ENCODE data around the gene HNMT. TPM values are rescaled to one million over a fixed set of nuclear protein-coding genes. Genes with fewer than 3 reads are reported as not detected.
"Not testable (repeated sequence)": the region's sequence is repeated elsewhere in the genome, so short reads cannot be mapped to it uniquely, and the experiment has no call there.

Gene HNMT
- total RNA-seq, 1 donor from 2014 or later, result not detected

- intact Hi-C loops (cut with micrococcal nuclease), result no loop called here
Measured at GRCh38 chr2:137945229-137945628, 19.0 kb upstream of the HNMT start.

GRCh38 chr2:137946227-137946626, 18.0 kb upstream of the HNMT start:
- intact Hi-C loops (cut with micrococcal nuclease), result no loop called here

- intact Hi-C loops (cut with micrococcal nuclease), result loop anchor here (1.0 kb wide), 1 partner anchor 840 kb away; no protein-coding TSS in a partner anchor
Measured at GRCh38 chr2:137947032-137947727, 17.1 kb upstream of the HNMT start.

- intact Hi-C loops (cut with micrococcal nuclease), result loop anchor here (1.0 kb wide), 2 partner anchors 142 to 839 kb away; no protein-coding TSS in a partner anchor
Measured at GRCh38 chr2:137947728-137948336, 16.4 kb upstream of the HNMT start.

- intact Hi-C loops (cut with micrococcal nuclease), result loop anchor here (1.0 kb wide), 1 partner anchor 141 kb away; no protein-coding TSS in a partner anchor
Measured at GRCh38 chr2:137948894-137949293, 15.4 kb upstream of the HNMT start.

- intact Hi-C loops (cut with micrococcal nuclease), result no loop called here
Measured at GRCh38 chr2:137950238-137950637, 14.0 kb upstream of the HNMT start.

- intact Hi-C loops (cut with micrococcal nuclease), result no loop called here
Measured at GRCh38 chr2:137951586-137951985, 12.7 kb upstream of the HNMT start.

GRCh38 chr2:137952586-137953129, 11.6 kb upstream of the HNMT start:
- intact Hi-C loops (cut with micrococcal nuclease), result no loop called here

GRCh38 chr2:137955536-137955935, 8.7 kb upstream of the HNMT start:
- intact Hi-C loops (cut with micrococcal nuclease), result no loop called here

GRCh38 chr2:137957033-137957432, 7.2 kb upstream of the HNMT start:
- intact Hi-C loops (cut with micrococcal nuclease), result no loop called here

GRCh38 chr2:137959166-137959565, 5.1 kb upstream of the HNMT start:
- intact Hi-C loops (cut with micrococcal nuclease), result no loop called here

GRCh38 chr2:137960223-137960622, 4.0 kb upstream of the HNMT start:
- intact Hi-C loops (cut with micrococcal nuclease), result no loop called here

- intact Hi-C loops (cut with micrococcal nuclease), result no loop called here
Measured at GRCh38 chr2:137961602-137962001, 2.7 kb upstream of the HNMT start.

GRCh38 chr2:137963535-137964065, 673 bp upstream of the HNMT start:
- intact Hi-C loops (cut with micrococcal nuclease), result no loop called here

GRCh38 chr2:137964859-137965459, 686 bp downstream of the HNMT start:
- intact Hi-C loops (cut with micrococcal nuclease), result no loop called here

- intact Hi-C loops (cut with micrococcal nuclease), result no loop called here
Measured at GRCh38 chr2:137966043-137966442, 1.8 kb downstream of the HNMT start.

GRCh38 chr2:137967042-137967441, 2.8 kb downstream of the HNMT start:
- intact Hi-C loops (cut with micrococcal nuclease), result no loop called here

GRCh38 chr2:137968477-137969417, 4.5 kb downstream of the HNMT start:
- intact Hi-C loops (cut with micrococcal nuclease), result no loop called here

- intact Hi-C loops (cut with micrococcal nuclease), result no loop called here
Measured at GRCh38 chr2:137969418-137969765, 5.1 kb downstream of the HNMT start.

- intact Hi-C loops (cut with micrococcal nuclease), result no loop called here
Measured at GRCh38 chr2:137969876-137970275, 5.6 kb downstream of the HNMT start.

GRCh38 chr2:137971259-137971658, 7.0 kb downstream of the HNMT start:
- intact Hi-C loops (cut with micrococcal nuclease), result not testable (repeated sequence)
